Measurements from ENCODE around the gene POFUT1.
A peak's percentile ranks its signal among the peaks of the same experiment; 100 is the strongest.

The POFUT1 gene

GRCh38 chr20:32277361-32278198, 69.9 kb downstream of the POFUT1 start, which contains the start of gene KIF3B:
Gene KIF3B (plus strand): TSS chr20:32277651. CDS start chr20:32309778, 32,127 bp downstream.
- DNase-seq (ENCODE audit: low spot score), result peak; percentile 52

DNA sequence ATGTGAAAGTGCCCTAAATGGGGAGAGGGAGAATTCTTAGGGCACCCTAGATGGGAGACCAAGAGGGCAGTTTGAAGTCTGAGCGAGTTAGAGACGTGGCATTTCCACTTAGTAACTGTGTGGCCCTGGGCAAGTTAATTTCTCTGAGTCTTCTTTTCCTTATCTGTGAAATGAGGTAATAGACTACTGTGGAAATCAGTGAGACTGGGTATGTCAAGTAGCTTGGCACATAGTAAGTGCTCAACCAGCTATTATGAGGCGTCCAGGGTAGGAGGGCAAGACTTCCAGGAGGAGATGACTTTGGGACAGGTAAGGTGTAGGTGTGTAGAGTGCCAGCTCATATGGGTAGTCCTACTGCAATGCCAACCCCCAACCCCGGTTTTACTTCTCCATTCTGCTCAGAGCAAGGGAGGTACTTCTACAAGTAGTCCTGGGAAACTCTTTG, 70.5 kb downstream of the POFUT1 start:
- DNase-seq (ENCODE audit: low spot score), result no peak

GRCh38 chr20:32281711-32282110, 74.0 kb downstream of the POFUT1 start:
- no peak for DNase-seq (ENCODE audit: low spot score)

DNA sequence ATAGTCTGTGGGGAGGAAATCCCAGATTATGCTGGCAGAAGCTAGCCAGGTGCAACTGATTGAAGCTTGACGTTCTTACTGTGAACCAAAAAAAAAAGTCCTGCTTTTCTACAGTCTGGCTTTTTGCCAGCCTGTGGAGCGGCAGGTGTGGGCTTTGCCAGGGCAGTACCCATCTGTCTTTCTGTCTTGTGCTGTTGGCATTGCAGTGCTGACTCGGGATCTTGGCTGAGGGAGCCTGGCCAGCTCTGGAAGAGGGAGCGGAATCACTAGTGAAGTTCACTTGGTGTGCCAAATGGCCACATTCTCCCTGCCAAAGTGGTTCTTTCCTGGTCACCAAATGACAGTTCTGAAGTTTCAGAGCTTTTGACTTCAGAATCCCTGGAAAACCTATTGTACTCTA, 74.8 kb downstream of the POFUT1 start:
- no peak for DNase-seq (ENCODE audit: low spot score)

GRCh38 chr20:32285082-32285620, 77.5 kb downstream of the POFUT1 start:
- no peak for DNase-seq (ENCODE audit: low spot score)

DNA sequence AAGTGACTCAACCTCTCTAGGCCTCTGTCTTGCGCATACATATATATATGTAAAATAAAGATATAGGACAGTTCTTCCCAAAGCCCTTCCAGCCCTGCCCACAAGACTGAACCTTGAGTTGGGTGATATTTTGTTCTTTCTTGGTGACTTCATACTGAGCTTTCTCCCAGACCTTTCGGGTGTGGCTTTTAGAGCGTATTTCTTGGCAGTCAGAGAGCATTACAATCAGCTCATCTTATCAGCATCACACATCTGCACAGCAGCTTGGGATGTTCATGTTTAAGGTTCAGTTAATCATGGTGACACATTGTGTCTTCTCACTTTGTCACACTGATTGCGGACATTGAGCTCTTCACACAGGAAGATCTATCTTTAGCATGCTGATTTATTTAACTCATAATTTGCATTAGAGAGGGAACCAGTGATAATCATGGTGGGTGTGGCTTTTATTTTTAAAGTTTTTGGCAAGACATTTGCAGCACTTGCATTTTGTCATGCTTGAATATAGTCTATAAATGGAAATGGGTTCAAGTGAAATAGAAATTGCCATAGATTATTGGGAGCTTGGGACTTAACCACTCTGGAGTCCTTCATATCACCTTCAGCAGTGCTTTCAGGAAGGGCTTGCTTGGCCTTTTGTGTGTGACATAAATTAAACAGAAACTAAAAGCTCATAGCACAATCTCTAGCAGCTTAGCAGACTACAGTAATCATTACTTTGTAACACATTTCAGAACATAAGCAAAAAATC, 78.1 kb downstream of the POFUT1 start:
- peak; percentile 59 for DNase-seq (ENCODE audit: low spot score)

DNA sequence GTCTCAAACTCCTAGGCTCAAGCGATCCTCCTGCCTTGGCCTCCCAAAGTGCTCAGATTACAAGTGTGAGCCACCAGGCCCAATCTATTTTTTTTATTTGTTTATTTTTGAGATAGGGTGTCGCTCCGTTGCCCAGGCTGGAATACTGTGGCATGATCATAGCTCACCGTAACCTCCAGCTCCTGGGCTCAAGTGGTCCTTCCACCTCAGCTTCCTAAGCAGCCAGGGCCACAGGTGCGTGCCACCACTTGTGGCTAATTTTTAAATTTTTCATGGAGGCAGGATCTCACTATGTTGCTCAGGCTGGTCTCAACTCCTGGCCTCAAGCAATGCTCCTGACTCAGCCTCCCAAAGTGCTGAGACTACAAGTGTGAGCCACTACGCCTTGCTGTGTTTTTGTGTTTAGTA, 79.6 kb downstream of the POFUT1 start:
- DNase-seq (ENCODE audit: low spot score), result no peak

Data from hematopoietic multipotent progenitor cell treated with erythropoietin and hydrocortisone succinate and interleukin-3 and kit ligand, for 15 days (in vitro differentiated cells).